Esophagus (tissue), 2 donors: ENCODE results near the gene GLB1L3. TPM values are rescaled to one million over a fixed set of nuclear protein-coding genes. Genes with fewer than 3 reads are reported as not detected.
"Not testable (repeated sequence)": the region's sequence is repeated elsewhere in the genome, so short reads cannot be mapped to it uniquely, and the experiment has no call there.

Source experiments
- H3K27ac ChIP-seq, 2 donors: one replicate each; pipeline ENCODE4 v1.5.1; 2013; ENCODE audit warnings: low read depth in 2 of 2, mild to moderate bottlenecking in 2 of 2, inconsistent platforms in 1 of 2, low read length in 1 of 2, moderate library complexity in 1 of 2
- H3K27me3 ChIP-seq, 2 donors: one replicate each; pipeline ENCODE4 v1.6.1; 2013; ENCODE audit warnings: low read length in 2 of 2, control low read depth in 1 of 2, mild to moderate bottlenecking in 1 of 2; ENCODE audit not compliant: insufficient read depth in 2 of 2, control insufficient read depth in 1 of 2
- H3K36me3 ChIP-seq, 2 donors: one replicate each; pipeline ENCODE4 v1.6.1; 2013; ENCODE audit warnings: low read length in 1 of 2; ENCODE audit not compliant: control insufficient read depth in 2 of 2, insufficient read depth in 2 of 2
- H3K4me1 ChIP-seq, 2 donors: one replicate each; pipeline ENCODE4 v1.6.1; 2013; ENCODE audit warnings: low read length in 1 of 2; ENCODE audit not compliant: control insufficient read depth in 2 of 2, insufficient read depth in 2 of 2
- H3K4me3 ChIP-seq, 2 donors: one replicate each; pipeline ENCODE4 v1.5.1; 2013; ENCODE audit warnings: low read length in 2 of 2, mild to moderate bottlenecking in 2 of 2, low read depth in 1 of 2, moderate library complexity in 1 of 2
- H3K9me3 ChIP-seq, 2 donors: one replicate each; pipeline ENCODE4 v1.6.1; 2013; ENCODE audit warnings: mild to moderate bottlenecking in 2 of 2, low read depth in 1 of 2, low read length in 1 of 2, moderate library complexity in 1 of 2; ENCODE audit not compliant: control insufficient read depth in 2 of 2, insufficient read depth in 1 of 2
- WGBS, 2 donors: extraction: QIAGEN DNeasy Blood & Tissue Kit; methylation state at CpG; one replicate each; pipeline ENCODE4 v1.1.7; 2013; 5-methylcytosine and 5-hydroxymethylcytosine counted together
- polyA plus RNA-seq, 2 donors: library from polyadenylated mRNA; stranded (reverse); fragments of 200-250 nt; gene quantifications; one replicate each; pipeline ENCODE4 v1.2.3, GENCODE V29; 2013
- donor health status: healthy with polysubstance abuse.
- donor health status: Bipolar disorder and iron deficiency.

The GLB1L3 gene
- polyA plus RNA-seq, 2 donors: 0.04 to 0.08 TPM

DNA sequence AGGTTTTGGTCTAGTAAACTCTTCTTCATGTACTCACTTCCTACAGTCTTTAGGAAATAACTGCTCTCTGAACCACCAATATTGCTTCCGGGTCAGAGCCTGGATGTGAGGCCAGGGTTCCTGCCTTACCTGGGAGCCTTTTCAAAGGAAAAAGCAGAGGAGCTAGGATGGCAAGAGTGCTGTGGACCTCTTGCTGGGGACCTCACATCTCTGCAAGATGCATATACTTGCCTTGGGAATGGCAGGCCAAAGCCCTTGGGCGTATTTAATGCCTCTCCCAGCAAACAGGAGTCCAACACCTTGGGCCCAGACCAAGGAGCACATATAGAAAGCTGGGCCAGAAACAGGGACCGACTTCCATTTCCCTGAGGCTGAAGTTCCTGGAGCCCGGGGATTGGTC is 60.9 kb downstream of the GLB1L3 start:
- Histone ChIP-seq H3K9me3 (no peaks in the 10 kb centered on the region), H3K36me3 (no peaks in the 10 kb centered on the region), H3K4me1 (peaks cover 0 to 4% of the 10 kb centered on the region in 2 donors), H3K4me3 (no peak overlapping the region), H3K27me3 (no peaks in the 10 kb centered on the region), H3K27ac (no peak overlapping the region)
- 92 to 96% methylated on average over 4 of the region's 4 CpGs for WGBS, 2 donors

DNA sequence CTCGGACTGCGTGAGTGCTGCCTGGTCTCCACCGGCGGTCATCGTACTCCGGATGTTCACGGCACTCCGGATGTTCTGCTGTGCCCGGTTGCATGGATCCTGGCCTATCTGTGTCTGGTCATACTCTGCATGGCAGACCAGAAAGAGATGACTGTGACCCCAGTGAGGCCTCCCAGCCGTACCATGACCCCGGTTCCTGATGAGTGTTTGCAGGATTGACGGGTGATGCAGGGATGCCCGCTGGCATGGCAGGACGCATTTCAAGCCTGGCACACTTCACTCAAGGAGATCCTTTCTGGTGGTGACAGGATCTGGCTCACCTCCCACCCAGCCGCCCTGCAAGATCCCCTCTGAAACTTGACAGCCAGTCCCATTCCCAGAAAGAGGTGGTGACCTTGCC is 61.9 kb downstream of the GLB1L3 start:
- 94% methylated on average over 15 of the region's 15 CpGs for WGBS, 2 donors
- H3K9me3 ChIP-seq: no peaks in the 10 kb centered on the region
- no peak overlapping the region for H3K27ac ChIP-seq
- H3K4me3 ChIP-seq: no peak overlapping the region
- no peaks in the 10 kb centered on the region for H3K27me3 ChIP-seq
- no peaks in the 10 kb centered on the region for H3K36me3 ChIP-seq
- H3K4me1 ChIP-seq: no peaks in the 10 kb centered on the region

DNA sequence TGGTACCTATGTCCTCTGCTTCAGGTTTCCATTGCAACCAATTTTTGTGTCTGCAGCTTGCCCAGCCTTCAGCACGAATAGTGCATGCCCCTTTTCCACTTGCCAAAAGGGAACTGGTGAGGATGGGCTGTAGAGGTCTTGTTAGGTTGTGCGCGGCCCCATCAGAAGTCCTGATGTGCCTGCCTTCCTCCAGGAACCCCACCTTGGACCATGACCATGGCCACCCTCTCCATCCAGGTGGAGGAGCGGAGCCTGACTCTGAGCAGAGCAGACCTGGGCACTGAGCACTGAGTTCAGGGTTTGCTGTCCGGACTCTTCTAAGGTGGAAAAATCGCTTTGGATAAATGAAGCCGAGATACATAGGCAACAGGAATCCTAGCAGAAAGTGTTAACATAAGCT is 62.5 kb downstream of the GLB1L3 start:
- no peak overlapping the region for H3K27ac ChIP-seq
- H3K4me3 ChIP-seq: no peak overlapping the region

DNA sequence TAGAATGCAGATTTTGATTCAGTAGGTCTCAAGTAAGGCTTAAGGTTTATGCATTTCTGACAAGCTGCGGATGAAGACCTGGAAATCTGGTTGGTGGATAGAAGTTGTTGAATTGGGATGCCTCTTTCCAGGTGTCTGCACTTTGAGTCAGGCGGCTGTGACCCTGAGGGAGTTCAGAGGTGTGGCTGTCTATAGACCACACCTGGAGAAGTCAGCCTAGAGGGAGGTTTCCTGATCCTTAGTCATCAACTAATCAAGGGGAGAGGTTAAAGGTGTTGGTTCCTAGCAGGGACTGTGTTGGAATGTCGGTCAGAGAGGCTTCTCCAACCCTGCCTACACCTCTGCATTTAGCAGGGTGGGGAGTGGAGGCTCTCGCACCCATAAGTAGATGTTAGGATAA is 63.6 kb downstream of the GLB1L3 start:
- H3K9me3 ChIP-seq: no peaks in the 10 kb centered on the region
- H3K27me3 ChIP-seq: no peaks in the 10 kb centered on the region
- H3K4me3 ChIP-seq: no peak overlapping the region
- no peaks in the 10 kb centered on the region for H3K36me3 ChIP-seq
- WGBS, 2 donors: 73 to 74% methylated on average over 4 of the region's 4 CpGs
- no peak overlapping the region for H3K27ac ChIP-seq
- H3K4me1 ChIP-seq: no peaks in the 10 kb centered on the region

More for the DNA sequence above, 62.5 kb downstream of the GLB1L3 start:
- H3K36me3 ChIP-seq: no peaks in the 10 kb centered on the region
- H3K4me1 ChIP-seq: no peaks in the 10 kb centered on the region
- no peaks in the 10 kb centered on the region for H3K9me3 ChIP-seq
- WGBS, 2 donors: 91 to 95% methylated on average over 7 of the region's 7 CpGs
- H3K27me3 ChIP-seq: no peaks in the 10 kb centered on the region

DNA sequence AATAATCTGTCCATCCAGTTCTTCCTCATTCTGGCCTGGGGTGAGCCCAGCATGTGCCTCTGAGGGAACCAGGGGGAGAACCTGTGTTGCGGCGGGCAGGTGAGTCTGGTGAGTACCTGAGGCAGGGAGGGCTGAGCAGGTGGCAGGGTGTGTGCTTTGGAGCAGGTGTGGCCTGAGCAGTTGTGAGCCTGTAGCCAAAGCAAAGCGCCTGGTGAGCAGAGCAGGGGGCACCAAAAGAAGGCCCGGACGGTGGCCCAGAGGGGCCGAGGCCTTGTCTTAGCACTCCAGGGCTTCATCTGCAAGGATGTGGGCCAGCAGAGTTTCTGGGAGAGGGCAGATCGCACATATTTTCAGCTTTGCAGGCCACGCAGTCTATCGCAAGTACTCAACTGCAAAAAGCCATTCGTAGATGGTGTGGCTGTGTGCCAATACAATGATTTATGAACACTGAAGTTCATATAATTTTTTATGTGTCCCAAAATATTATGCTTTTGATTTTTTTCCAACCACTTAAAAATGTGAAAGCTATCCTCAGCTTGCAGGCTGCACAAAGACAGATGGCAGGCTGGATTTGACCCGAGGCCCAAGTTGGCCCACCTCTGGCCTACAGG is 64.3 kb downstream of the GLB1L3 start:
- no peaks in the 10 kb centered on the region for H3K36me3 ChIP-seq
- H3K4me1 ChIP-seq: no peaks in the 10 kb centered on the region
- H3K27me3 ChIP-seq: no peaks in the 10 kb centered on the region
- no peaks in the 10 kb centered on the region for H3K9me3 ChIP-seq
- WGBS, 2 donors: 87 to 88% methylated on average over 11 of the region's 11 CpGs
- no peak overlapping the region for H3K27ac ChIP-seq
- H3K4me3 ChIP-seq: no peak overlapping the region

DNA sequence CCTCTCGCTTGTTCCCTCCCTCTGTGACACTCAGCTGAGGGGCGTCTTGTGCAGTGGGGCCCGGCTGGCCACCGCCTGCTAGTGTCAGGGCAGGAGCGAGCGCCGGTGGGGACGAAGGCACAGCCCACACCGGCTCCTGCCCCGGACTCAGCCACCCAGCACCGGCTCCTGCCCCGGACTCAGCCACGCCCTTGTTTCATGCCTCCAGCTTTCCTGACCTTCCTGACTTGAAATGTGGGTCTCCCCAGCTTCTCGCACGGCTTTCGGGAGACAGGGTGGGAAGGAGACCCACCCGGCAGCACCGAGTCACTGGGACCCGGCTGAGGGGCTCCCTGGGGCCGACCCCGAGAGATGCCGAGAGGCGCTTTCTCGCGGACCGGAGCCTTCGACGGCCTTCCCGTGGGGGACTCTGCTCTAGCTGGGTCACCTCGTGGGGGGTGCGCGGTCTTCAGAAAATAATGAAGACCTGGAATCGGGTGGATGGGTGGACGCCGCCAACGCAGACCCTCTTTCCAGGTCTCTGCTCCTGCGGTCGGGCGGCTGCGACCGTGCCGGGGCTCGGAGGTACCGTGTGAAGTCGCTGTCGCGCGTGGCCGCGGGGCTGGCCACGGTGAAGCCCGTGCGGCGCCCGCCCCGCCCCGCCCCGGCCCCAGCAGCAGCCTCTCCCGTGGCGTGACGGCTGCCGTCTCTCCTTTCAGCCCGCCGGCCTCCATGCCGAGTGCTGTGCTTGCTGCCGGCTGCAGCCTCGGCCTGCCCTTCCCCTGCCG is 65.8 kb downstream of the GLB1L3 start:
- WGBS, 2 donors: 89 to 90% methylated on average over 53 to 68 of the region's 68 CpGs
- Histone ChIP-seq H3K36me3 (no peaks in the 10 kb centered on the region), H3K27me3 (no peaks in the 10 kb centered on the region), H3K27ac (no peak overlapping the region), H3K4me1 (peaks cover 0 to 4% of the 10 kb centered on the region in 2 donors), H3K9me3 (no peaks in the 10 kb centered on the region), H3K4me3 (no peak overlapping the region)

DNA sequence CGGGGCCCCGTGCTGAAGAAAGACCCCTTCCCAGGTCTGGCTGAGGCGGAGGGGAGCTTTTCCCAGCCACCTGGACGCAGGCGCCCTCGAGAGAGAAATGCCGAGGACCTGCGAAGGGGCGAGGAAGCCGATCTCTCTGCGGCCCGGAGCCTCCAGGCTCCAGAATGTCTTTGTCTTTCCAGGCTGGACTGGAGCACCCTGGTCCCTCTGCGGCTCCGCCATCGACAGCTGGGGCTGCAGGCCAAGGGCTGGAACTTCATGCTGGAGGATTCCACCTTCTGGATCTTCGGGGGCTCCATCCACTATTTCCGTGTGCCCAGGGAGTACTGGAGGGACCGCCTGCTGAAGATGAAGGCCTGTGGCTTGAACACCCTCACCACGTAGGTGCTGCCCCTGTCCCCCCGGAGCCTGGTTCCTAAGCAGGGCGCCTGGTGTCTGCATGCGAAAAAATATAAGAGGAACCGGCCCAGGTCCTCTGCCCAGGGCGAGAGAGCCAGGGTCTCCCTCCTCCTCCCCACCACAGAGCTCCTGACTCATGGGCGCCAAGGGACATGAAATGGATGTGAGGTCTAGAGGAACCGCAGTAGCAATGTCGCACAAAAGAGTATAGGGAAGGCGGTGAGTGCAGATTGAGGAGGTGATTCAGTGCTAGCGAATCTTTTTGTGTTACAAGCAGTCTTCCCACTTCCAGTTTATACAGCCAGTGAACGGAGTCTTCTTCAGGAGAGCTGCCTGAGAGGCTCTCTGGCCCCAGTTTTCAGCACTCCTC is 66.6 kb downstream of the GLB1L3 start:
- H3K4me3 ChIP-seq: no peak overlapping the region
- H3K27me3 ChIP-seq: no peaks in the 10 kb centered on the region
- WGBS, 2 donors: 92 to 95% methylated on average over 30 of the region's 30 CpGs
- no peaks in the 10 kb centered on the region for H3K9me3 ChIP-seq
- H3K36me3 ChIP-seq: no peaks in the 10 kb centered on the region
- H3K4me1 ChIP-seq: peaks cover 0 to 4% of the 10 kb centered on the region in 2 donors
- H3K27ac ChIP-seq: no peak overlapping the region

DNA sequence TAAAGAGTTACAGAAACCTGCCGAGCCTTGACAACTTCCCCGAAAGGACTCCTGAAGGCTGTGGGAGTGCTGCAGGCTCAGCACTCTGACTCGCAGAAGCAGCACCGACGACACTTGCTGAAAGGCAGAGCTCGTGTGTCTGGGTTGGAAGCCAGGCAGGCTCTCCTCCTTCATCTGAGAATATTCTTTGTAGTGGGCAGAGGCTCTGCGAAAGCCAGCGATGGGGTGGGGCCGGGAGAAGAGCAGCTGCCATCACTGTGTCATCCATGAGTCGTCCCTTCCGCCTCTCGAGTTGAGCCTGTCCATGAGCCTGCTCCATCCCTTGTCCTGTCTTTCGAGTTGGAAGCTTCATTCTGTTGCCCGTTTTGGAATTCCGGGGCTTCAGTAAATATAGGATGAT is 67.5 kb downstream of the GLB1L3 start:
- no peaks in the 10 kb centered on the region for H3K36me3 ChIP-seq
- H3K4me3 ChIP-seq: no peak overlapping the region
- no peaks in the 10 kb centered on the region for H3K9me3 ChIP-seq
- H3K27ac ChIP-seq: no peak overlapping the region
- 87 to 88% methylated on average over 15 of the region's 15 CpGs for WGBS, 2 donors
- peaks cover 0 to 4% of the 10 kb centered on the region in 2 donors for H3K4me1 ChIP-seq
- H3K27me3 ChIP-seq: no peaks in the 10 kb centered on the region

DNA sequence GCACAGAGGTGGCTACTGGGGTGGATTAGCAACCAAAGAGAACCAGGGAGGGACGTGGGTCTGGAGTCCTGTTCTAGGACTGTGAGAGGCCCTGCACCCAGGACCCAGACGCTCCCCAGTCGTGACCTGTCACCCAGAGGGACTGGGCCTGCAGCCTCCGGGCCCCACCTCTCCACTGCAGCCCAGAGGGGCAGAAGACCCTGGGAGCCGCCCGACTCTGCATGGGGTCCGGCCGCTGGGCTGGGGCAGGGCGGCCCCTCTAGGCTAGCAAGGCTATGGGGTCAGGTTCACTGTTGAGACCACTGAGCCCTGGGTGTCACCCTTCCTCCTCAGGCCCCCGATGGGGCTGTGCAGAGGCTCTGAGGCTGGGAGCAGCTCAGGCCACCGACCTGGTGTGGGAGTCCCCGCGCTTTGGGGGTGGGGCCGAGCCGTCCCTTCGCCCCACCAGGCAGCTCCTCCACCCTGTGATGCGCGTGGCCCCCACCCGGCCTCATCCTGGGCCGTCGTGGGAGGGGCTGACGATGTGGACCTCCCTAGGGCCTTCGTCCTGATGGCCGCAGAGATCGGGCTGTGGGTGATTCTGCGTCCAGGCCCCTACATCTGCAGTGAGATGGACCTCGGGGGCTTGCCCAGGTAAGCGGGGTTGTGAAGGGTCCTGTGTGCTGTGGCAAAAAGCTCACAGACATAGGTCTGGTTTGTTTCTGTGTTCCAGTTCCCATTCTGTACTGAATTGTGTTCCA is 68.5 kb downstream of the GLB1L3 start:
- H3K27me3 ChIP-seq, H3K4me3 ChIP-seq, H3K9me3 ChIP-seq, H3K27ac ChIP-seq, H3K36me3 ChIP-seq, H3K4me1 ChIP-seq: not testable (repeated sequence)
- WGBS, 2 donors: 88 to 91% methylated on average over 26 to 27 of the region's 28 CpGs
